B cell (primary cell): ENCODE results near the gene ELMO1. TPM values are rescaled to one million over a fixed set of nuclear protein-coding genes. Genes with fewer than 3 reads are reported as not detected.

Experiments used
- ATAC-seq: fragments of 200-7000 bp; cut with Tn5 transposase; one replicate; pipeline ENCODE4 v1.10.0; 2021; ENCODE audit warnings: low read depth, mild to moderate bottlenecking, moderate number of reproducible peaks, moderate library complexity
- CTCF ChIA-PET: fragments of 350-600 bp; sonication (Branson Sonifier 250); formaldehyde crosslinking; loops from one replicate; lab custom pipeline; 2021; ENCODE audit warnings: antibody characterized with exemption, inconsistent platforms; lab: Charles Lee
- POLR2A ChIA-PET: fragments of 350-600 bp; sonication (Branson Sonifier 250); formaldehyde crosslinking; loops from one replicate; lab custom pipeline; 2021; ENCODE audit warnings: antibody characterized with exemption; lab: Charles Lee
- DNase-seq: peaks from one replicate; pipeline ENCODE4 v3.0.0; 2013
- H2AFZ ChIP-seq: 2 replicates; pipeline ENCODE4 v1.6.1; 2012; ENCODE audit warnings: mild to moderate bottlenecking, low read depth, low read length; ENCODE audit not compliant: insufficient read depth, poor library complexity, severe bottlenecking
- H3K27ac ChIP-seq, 2 donors: 1 replicate in 1 of 2; 2 replicates in 1 of 2; pipeline ENCODE4 v1.5.1; 2012 to 2013; ENCODE audit warnings: low read length in 2 of 2, mild to moderate bottlenecking in 2 of 2, moderate library complexity in 1 of 2
- H3K27me3 ChIP-seq, 4 experiments: fragments of 200-600 bp in 1 of 4; sonication (generic) in 1 of 4; replicated peaks in 1 of 4; 1 replicate in 2 of 4; 2 replicates in 2 of 4; pipeline versions ENCODE4 v1.6.1 to v1.7.0; 2013 to 2016; ENCODE audit warnings: low read length in 3 of 4, mild to moderate bottlenecking in 2 of 4, mixed read lengths in 1 of 4, moderate library complexity in 1 of 4; ENCODE audit not compliant: insufficient read depth in 4 of 4, control insufficient read depth in 3 of 4; ENCODE audit errors: control extremely low read depth in 1 of 4
- H3K36me3 ChIP-seq, 2 experiments: replicated peaks in 1 of 2; 1 replicate in 1 of 2; 2 replicates in 1 of 2; pipeline versions ENCODE4 v1.6.1 to v1.7.1; 2013; ENCODE audit warnings: low read length in 1 of 2; ENCODE audit not compliant: insufficient read depth in 2 of 2, control insufficient read depth in 1 of 2; ENCODE audit errors: control extremely low read depth in 1 of 2, extremely low read depth in 1 of 2
- H3K4me1 ChIP-seq, 2 donors: fragments of 200-600 bp in 1 of 2; sonication (generic) in 1 of 2; 1 replicate in 1 of 2; 2 replicates in 1 of 2; pipeline versions ENCODE4 v1.5.1 to v1.6.1; 2013 to 2017; ENCODE audit warnings: low read length in 2 of 2; ENCODE audit not compliant: control insufficient read depth in 2 of 2, insufficient read depth in 2 of 2
- H3K4me2 ChIP-seq: replicated peaks from 2 replicates; pipeline ENCODE3; 2012; ENCODE audit warnings: mild to moderate bottlenecking, low read depth, low read length; ENCODE audit not compliant: poor library complexity, severe bottlenecking
- H3K4me3 ChIP-seq, 5 experiments: fragments of 200-600 bp in 1 of 5; sonication (generic) in 1 of 5; 1 replicate in 3 of 5; 2 replicates in 2 of 5; pipeline versions ENCODE4 v1.5.1 to v1.7.0; 2011 to 2016; ENCODE audit warnings: low read length in 4 of 5, mild to moderate bottlenecking in 4 of 5, low read depth in 2 of 5, control low read depth in 1 of 5, moderate library complexity in 1 of 5; ENCODE audit not compliant: insufficient read depth in 1 of 5; ENCODE audit errors: control extremely low read depth in 1 of 5, extremely low read depth in 1 of 5
- H3K79me2 ChIP-seq: fragments of 200-600 bp; sonication (generic); one replicate; pipeline ENCODE4 v1.6.0; 2016; ENCODE audit warnings: low read length; ENCODE audit not compliant: control insufficient read depth, insufficient read depth
- H3K9ac ChIP-seq: fragments of 200-600 bp; sonication (generic); 2 replicates; pipeline ENCODE4 v1.6.1; 2017; ENCODE audit warnings: mild to moderate bottlenecking, low read length, moderate library complexity
- H3K9me3 ChIP-seq, 3 donors: one replicate each; pipeline versions ENCODE4 v1.6.1 to v1.7.1; 2013; ENCODE audit warnings: low read length in 2 of 3; ENCODE audit not compliant: control insufficient read depth in 2 of 3, insufficient read depth in 1 of 3; ENCODE audit errors: control extremely low read depth in 1 of 3
- H4K20me1 ChIP-seq: 2 replicates; pipeline ENCODE4 v1.6.0; 2012; ENCODE audit warnings: mild to moderate bottlenecking, low read length; ENCODE audit not compliant: insufficient read depth, control insufficient read depth, poor library complexity, severe bottlenecking
- H3K27ac Mint-ChIP-seq: one replicate; pipeline ENCODE4 v1.8.0; 2021; ENCODE audit warnings: mixed read lengths
- H3K27me3 Mint-ChIP-seq: one replicate; pipeline ENCODE4 v1.8.0; 2021; ENCODE audit warnings: mixed read lengths
- H3K4me1 Mint-ChIP-seq: one replicate; pipeline ENCODE4 v1.8.0; 2021; ENCODE audit warnings: mixed read lengths
- H3K4me3 Mint-ChIP-seq: one replicate; pipeline ENCODE4 v1.8.0; 2021; ENCODE audit warnings: mixed read lengths
- H3K9me3 Mint-ChIP-seq: one replicate; pipeline ENCODE4 v1.8.0; 2022; ENCODE audit warnings: mixed read lengths; ENCODE audit not compliant: insufficient read depth
- EZH2 ChIP-seq: IDR thresholded peaks from 2 replicates; pipeline ENCODE4 v1.6.1; 2012; ENCODE audit warnings: borderline replicate concordance, low read depth, mild to moderate bottlenecking, moderate library complexity, low read length; ENCODE audit not compliant: insufficient read depth, poor library complexity, severe bottlenecking
- WGBS: methylation state at CpG from one replicate; pipeline ENCODE4 v1.1.5; 2013; ENCODE audit warnings: missing lambda C conversion rate; ENCODE audit not compliant: insufficient coverage; 5-methylcytosine and 5-hydroxymethylcytosine counted together
- intact Hi-C: fragments of 100-400 bp; cut with micrococcal nuclease; formaldehyde crosslinking; loops from one replicate; pipeline ENCODE4 v1.10.0; 2022
- polyA plus RNA-seq: library from polyadenylated mRNA; depleted of rRNA; stranded (reverse); fragments of >200 nt; gene quantifications from 2 replicates; pipeline ENCODE4 v1.2.3, GENCODE V29; 2012
- total RNA-seq, 2 donors: library from RNA; stranded (reverse); fragments of 120-200 nt in 1 of 2; gene quantifications; 1 replicate in 1 of 2; 2 replicates in 1 of 2; pipeline versions ENCODE4 v1.2.3 to v1.2.4, GENCODE V29; 2013 to 2022
- TF ChIP-seq, protein P1 (sequence below): fragments of 200-600 bp; IDR thresholded peaks from one replicate; pipeline ENCODE4 v1.8.0; 2022; ENCODE audit warnings: antibody characterized with exemption, mild to moderate bottlenecking

Gene ELMO1
- total and polyA plus RNA-seq, 2 donors (not counting 1 experiment from before 2014, with no cell fraction given), result 44.7 to 177 TPM

DNA sequence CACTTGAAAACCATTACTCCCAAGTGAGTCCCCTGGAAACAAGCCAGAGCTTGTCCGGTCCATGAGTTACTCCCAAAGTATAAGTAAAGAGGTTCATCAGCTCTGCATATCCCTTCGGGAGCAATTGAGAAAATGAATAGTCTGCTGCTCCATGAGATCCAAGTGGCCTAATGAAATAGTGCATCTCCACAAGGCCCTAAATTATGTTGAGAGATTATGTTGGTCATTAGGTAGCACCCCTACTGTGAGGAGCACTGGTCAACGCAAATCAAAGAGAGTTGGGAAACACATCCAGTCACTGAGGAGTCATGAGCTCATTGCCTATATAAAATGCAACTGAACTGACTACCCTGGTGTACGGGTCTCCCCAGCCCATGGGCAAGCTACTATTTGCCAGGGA lies 518.9 kb downstream of the ELMO1 start:
- Histone ChIP-seq H4K20me1 (no peaks in the 10 kb centered on the region), H3K4me2 (no peak overlapping the region), H3K9me3 (no peaks in the 10 kb centered on the region), H3K79me2 (peaks cover 3% of the 10 kb centered on the region), H3K27me3 (no peaks in the 10 kb centered on the region), H3K9ac (no peak overlapping the region), H3K4me3 (no peak overlapping the region), H2AFZ (no peak overlapping the region), H3K27ac (no peak overlapping the region), H3K4me1 (no peaks in the 10 kb centered on the region), H3K36me3 (peaks cover 5 to 24% of the 10 kb centered on the region in 2 experiments)
- no peaks in the 10 kb centered on the region for H3K9me3 Mint-ChIP-seq
- intact Hi-C loops, result no loop called here
- H3K27me3 Mint-ChIP-seq, result no peaks in the 10 kb centered on the region
- ChIA-PET POLR2A (no interaction called here), CTCF (interaction anchor here (1.1 to 1.5 kb wide), 2 partner anchors 8 to 269 kb away, joined by 3 to 5 read pairs; no protein-coding TSS in a partner anchor)
- 100% methylated on average over 3 of the region's 4 CpGs for WGBS
- TF ChIP-seq EZH2, result no peak
- TF ChIP-seq, protein P1, sequence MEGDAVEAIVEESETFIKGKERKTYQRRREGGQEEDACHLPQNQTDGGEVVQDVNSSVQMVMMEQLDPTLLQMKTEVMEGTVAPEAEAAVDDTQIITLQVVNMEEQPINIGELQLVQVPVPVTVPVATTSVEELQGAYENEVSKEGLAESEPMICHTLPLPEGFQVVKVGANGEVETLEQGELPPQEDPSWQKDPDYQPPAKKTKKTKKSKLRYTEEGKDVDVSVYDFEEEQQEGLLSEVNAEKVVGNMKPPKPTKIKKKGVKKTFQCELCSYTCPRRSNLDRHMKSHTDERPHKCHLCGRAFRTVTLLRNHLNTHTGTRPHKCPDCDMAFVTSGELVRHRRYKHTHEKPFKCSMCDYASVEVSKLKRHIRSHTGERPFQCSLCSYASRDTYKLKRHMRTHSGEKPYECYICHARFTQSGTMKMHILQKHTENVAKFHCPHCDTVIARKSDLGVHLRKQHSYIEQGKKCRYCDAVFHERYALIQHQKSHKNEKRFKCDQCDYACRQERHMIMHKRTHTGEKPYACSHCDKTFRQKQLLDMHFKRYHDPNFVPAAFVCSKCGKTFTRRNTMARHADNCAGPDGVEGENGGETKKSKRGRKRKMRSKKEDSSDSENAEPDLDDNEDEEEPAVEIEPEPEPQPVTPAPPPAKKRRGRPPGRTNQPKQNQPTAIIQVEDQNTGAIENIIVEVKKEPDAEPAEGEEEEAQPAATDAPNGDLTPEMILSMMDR, result no peak
- DNase-seq, result no peak
- no peak overlapping the region for H3K4me3 Mint-ChIP-seq
- no peaks in the 10 kb centered on the region for H3K4me1 Mint-ChIP-seq
- H3K27ac Mint-ChIP-seq, result no peak overlapping the region
- no peak for ATAC-seq

DNA sequence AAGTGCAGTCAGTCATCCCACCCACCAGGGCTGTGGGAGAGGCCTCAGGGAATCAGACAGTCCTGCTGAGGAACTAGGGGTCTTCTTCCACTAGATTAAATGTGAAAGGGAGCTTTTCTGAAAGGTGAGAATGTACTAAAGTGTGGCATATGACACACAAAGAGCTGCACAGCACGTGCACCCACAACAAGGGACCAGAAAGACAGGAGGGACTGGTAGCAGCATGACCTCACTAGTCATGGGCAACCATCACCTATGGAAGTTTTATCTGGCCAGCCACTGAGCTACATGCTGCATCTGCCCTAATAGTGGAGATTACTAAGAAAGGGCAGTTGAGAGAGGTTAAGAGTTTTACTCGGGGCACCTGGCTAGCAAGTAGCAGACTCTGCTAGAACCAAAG lies 519.9 kb downstream of the ELMO1 start:
- Histone ChIP-seq H4K20me1 (no peaks in the 10 kb centered on the region), H3K9ac (no peak overlapping the region), H3K4me3 (no peak overlapping the region), H3K27ac (no peak overlapping the region), H3K4me1 (no peaks in the 10 kb centered on the region), H3K4me2 (no peak overlapping the region), H2AFZ (no peak overlapping the region), H3K79me2 (no peaks in the 10 kb centered on the region), H3K9me3 (no peaks in the 10 kb centered on the region), H3K27me3 (no peaks in the 10 kb centered on the region), H3K36me3 (peaks cover 5 to 22% of the 10 kb centered on the region in 2 experiments)
- no peak overlapping the region for H3K4me3 Mint-ChIP-seq
- no peaks in the 10 kb centered on the region for H3K27me3 Mint-ChIP-seq
- WGBS, result 100% methylated on average over 1 of the region's 2 CpGs
- intact Hi-C loops, result no loop called here
- no peaks in the 10 kb centered on the region for H3K4me1 Mint-ChIP-seq
- DNase-seq (no peak), ATAC-seq (no peak)
- TF ChIP-seq, protein P1, result no peak
- TF ChIP-seq EZH2, result no peak
- POLR2A ChIA-PET, result no interaction called here
- H3K9me3 Mint-ChIP-seq, result peaks cover under 1% of the 10 kb centered on the region
- CTCF ChIA-PET, result interaction anchor here (1.5 kb wide), 1 partner anchor 10 kb away, joined by 5 read pairs; no protein-coding TSS in a partner anchor
- no peak overlapping the region for H3K27ac Mint-ChIP-seq
